LoVo (cell line): Measurements from ENCODE around the gene KCNK5.

Experiments used
- DNase-seq: peaks from one replicate; pipeline ENCODE4 v3.0.0-alpha.2; 2016; ENCODE audit warnings: low spot score

Gene KCNK5

GRCh38 chr6:39215640-39216158 is 13.6 kb downstream of the KCNK5 start:
- DNase-seq, result no peak

GRCh38 chr6:39214846-39215639 is 14.2 kb downstream of the KCNK5 start:
- peak; percentile 77 for DNase-seq

GRCh38 chr6:39214120-39214813 is 15.0 kb downstream of the KCNK5 start:
- DNase-seq, result no peak

GRCh38 chr6:39213195-39213920 is 15.9 kb downstream of the KCNK5 start:
- no peak for DNase-seq

- DNase-seq, result no peak
These were observed 18.1 kb downstream of the KCNK5 start for GRCh38 chr6:39211183-39211582.

GRCh38 chr6:39210450-39210849 is 18.8 kb downstream of the KCNK5 start:
- DNase-seq, result no peak

GRCh38 chr6:39209911-39210310 is 19.4 kb downstream of the KCNK5 start:
- DNase-seq, result no peak

- no peak for DNase-seq
These were observed 19.9 kb downstream of the KCNK5 start for GRCh38 chr6:39209360-39209811.

- DNase-seq, result no peak
These were observed 21.0 kb downstream of the KCNK5 start for GRCh38 chr6:39208223-39208739.

- DNase-seq, result no peak
These were observed 21.7 kb downstream of the KCNK5 start for GRCh38 chr6:39207416-39208222.

GRCh38 chr6:39206250-39206721 is 23.0 kb downstream of the KCNK5 start:
- DNase-seq, result no peak

GRCh38 chr6:39204646-39205244 is 24.5 kb downstream of the KCNK5 start:
- DNase-seq, result no peak

GRCh38 chr6:39204160-39204495 is 25.1 kb downstream of the KCNK5 start:
- DNase-seq, result no peak

GRCh38 chr6:39203436-39204159 is 25.7 kb downstream of the KCNK5 start:
- DNase-seq, result peak; percentile 93

- no peak for DNase-seq
These were observed 27.1 kb downstream of the KCNK5 start for GRCh38 chr6:39202166-39202565.

- no peak for DNase-seq
These were observed 28.7 kb downstream of the KCNK5 start for GRCh38 chr6:39200498-39201020.

GRCh38 chr6:39199976-39200375 is 29.3 kb downstream of the KCNK5 start:
- DNase-seq, result no peak

- no peak for DNase-seq
These were observed 29.9 kb downstream of the KCNK5 start for GRCh38 chr6:39199231-39199940.

- DNase-seq, result no peak
These were observed 30.7 kb downstream of the KCNK5 start for GRCh38 chr6:39198528-39198927.
